ENCODE data around the gene ZNF610. TPM values are rescaled to one million over a fixed set of nuclear protein-coding genes. Genes with fewer than 3 reads are reported as not detected.
"Not testable (repeated sequence)": the region's sequence is repeated elsewhere in the genome, so short reads cannot be mapped to it uniquely, and the experiment has no call there.

ZNF610 gene
- total and polyA plus RNA-seq, 5 donors from 2014 or later: 0.37 to 3.6 (median 1.8) TPM; not detected in 1

- H3K4me3 ChIP-seq (ENCODE audit: low read depth, low read length): no peak overlapping the region
- peaks cover 74 to 97% of the 10 kb centered on the region in 2 experiments for H3K9me3 ChIP-seq (ENCODE audit: control insufficient read depth in 2 of 2, low read length in 2 of 2)
- Mint-ChIP-seq H3K4me1 (no peaks in the 10 kb centered on the region), H3K27ac (no peak overlapping the region), H3K27me3 (no peaks in the 10 kb centered on the region), H3K36me3 (peaks cover 71% of the 10 kb centered on the region), H3K9me3 (peaks cover 1 to 79% (median 39%) of the 10 kb centered on the region in 7 donors), H3K4me3 (peak overlapping the region in 1 of 4 donors; percentile 37)
- DNase-seq (peak in 1 of 3 donors; percentile 34), ATAC-seq (ENCODE audit: low read depth in 2 of 2) (no peak)
- H3K27ac ChIP-seq (ENCODE audit: insufficient read depth, low read length, poor library complexity, severe bottlenecking): no peak overlapping the region
- no peaks in the 10 kb centered on the region for H3K27me3 ChIP-seq (ENCODE audit: control insufficient read depth, insufficient read depth, low read length)
- H3K4me1 ChIP-seq (ENCODE audit: control insufficient read depth, insufficient read depth, low read length, poor library complexity, severe bottlenecking): no peaks in the 10 kb centered on the region
- peaks cover 77% of the 10 kb centered on the region for H3K36me3 ChIP-seq (ENCODE audit: control insufficient read depth, insufficient read depth, low read length)
Measured at GRCh38 chr19:52307275-52307674, 28.8 kb upstream of the ZNF610 start.

DNA sequence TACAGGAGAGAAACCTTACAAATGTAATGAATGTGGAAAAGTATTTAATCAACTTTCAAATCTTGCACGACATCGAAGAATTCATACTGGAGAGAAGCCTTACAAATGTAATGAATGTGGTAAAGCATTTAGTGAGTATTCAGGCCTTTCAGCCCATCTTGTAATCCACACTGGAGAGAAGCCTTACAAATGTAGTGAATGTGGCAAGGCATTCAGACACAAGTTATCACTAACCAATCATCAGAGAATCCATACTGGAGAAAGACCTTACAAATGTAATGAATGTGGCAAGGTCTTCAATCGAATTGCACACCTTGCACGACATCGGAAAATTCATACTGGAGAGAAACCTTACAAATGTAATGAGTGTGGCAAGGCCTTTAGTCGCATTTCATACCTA is 13.6 kb upstream of the ZNF610 start:
- peaks cover 0 to 93% (median 51%) of the 10 kb centered on the region in 7 donors for H3K9me3 Mint-ChIP-seq
- peaks cover 42% of the 10 kb centered on the region for H3K36me3 Mint-ChIP-seq
- no peaks in the 10 kb centered on the region for H3K4me1 Mint-ChIP-seq
- Histone ChIP-seq H3K4me3 (ENCODE audit: low read depth, low read length) (peak overlapping the region; percentile 21), H3K27ac (ENCODE audit: insufficient read depth, low read length, poor library complexity, severe bottlenecking) (no peak overlapping the region), H3K27me3 (ENCODE audit: control insufficient read depth, insufficient read depth, low read length) (no peaks in the 10 kb centered on the region), H3K9me3 (ENCODE audit: control insufficient read depth in 2 of 2, low read length in 2 of 2) (peaks cover 88 to 99% of the 10 kb centered on the region in 2 experiments), H3K4me1 (ENCODE audit: control insufficient read depth, insufficient read depth, low read length, poor library complexity, severe bottlenecking) (no peaks in the 10 kb centered on the region), H3K36me3 (ENCODE audit: control insufficient read depth, insufficient read depth, low read length) (peaks cover 56% of the 10 kb centered on the region)
- DNase-seq: no peak
- no peaks in the 10 kb centered on the region for H3K27me3 Mint-ChIP-seq
- H3K4me3 Mint-ChIP-seq: no peak overlapping the region
- no peak for ATAC-seq (ENCODE audit: low read depth in 2 of 2)
- H3K27ac Mint-ChIP-seq: no peak overlapping the region

- Mint-ChIP-seq H3K9me3 (peaks cover 0 to 69% (median 22%) of the 10 kb centered on the region in 7 donors), H3K4me1 (peaks cover 0 to 10% (median 5%) of the 10 kb centered on the region in 4 donors), H3K36me3 (no peaks in the 10 kb centered on the region), H3K27ac (no peak overlapping the region), H3K27me3 (no peaks in the 10 kb centered on the region), H3K4me3 (no peak overlapping the region)
- Histone ChIP-seq H3K4me1 (ENCODE audit: control insufficient read depth, insufficient read depth, low read length, poor library complexity, severe bottlenecking) (peaks cover 6% of the 10 kb centered on the region), H3K27me3 (ENCODE audit: control insufficient read depth, insufficient read depth, low read length) (no peaks in the 10 kb centered on the region), H3K4me3 (ENCODE audit: low read depth, low read length) (no peak overlapping the region), H3K36me3 (ENCODE audit: control insufficient read depth, insufficient read depth, low read length) (no peaks in the 10 kb centered on the region), H3K27ac (ENCODE audit: insufficient read depth, low read length, poor library complexity, severe bottlenecking) (no peak overlapping the region), H3K9me3 (ENCODE audit: control insufficient read depth in 2 of 2, low read length in 2 of 2) (peaks cover 54 to 81% of the 10 kb centered on the region in 2 experiments)
- DNase-seq (peak in 1 of 3 donors; percentile 23), ATAC-seq (ENCODE audit: low read depth in 2 of 2) (no peak)
Measured at GRCh38 chr19:52331757-52332156, 4.3 kb upstream of the ZNF610 start.

GRCh38 chr19:52335768-52336116 is 301 bp upstream of the ZNF610 start:
- Mint-ChIP-seq H3K36me3 (peaks cover 12% of the 10 kb centered on the region), H3K4me1 (peaks cover 0 to 16% (median 11%) of the 10 kb centered on the region in 4 donors), H3K27ac (peak overlapping the region; percentile 97 to 98 (median 97)), H3K4me3 (peak overlapping the region; percentile 91 to 99 (median 96)), H3K27me3 (no peaks in the 10 kb centered on the region), H3K9me3 (peaks cover 0 to 43% (median 13%) of the 10 kb centered on the region in 7 donors)
- no peaks in the 10 kb centered on the region for H3K27me3 ChIP-seq (ENCODE audit: control insufficient read depth, insufficient read depth, low read length)
- H3K27ac ChIP-seq (ENCODE audit: insufficient read depth, low read length, poor library complexity, severe bottlenecking): peak overlapping the region; percentile 69
- H3K4me1 ChIP-seq (ENCODE audit: control insufficient read depth, insufficient read depth, low read length, poor library complexity, severe bottlenecking): peaks cover 10% of the 10 kb centered on the region
- ATAC-seq (ENCODE audit: low read depth in 2 of 2) (peak in 1 of 2 donors; percentile 26), DNase-seq (no peak)
- peak overlapping the region; percentile 61 for H3K4me3 ChIP-seq (ENCODE audit: low read depth, low read length)
- H3K9me3 ChIP-seq (ENCODE audit: control insufficient read depth in 2 of 2, low read length in 2 of 2): peaks cover 34 to 41% of the 10 kb centered on the region in 2 experiments
- H3K36me3 ChIP-seq (ENCODE audit: control insufficient read depth, insufficient read depth, low read length): no peaks in the 10 kb centered on the region

DNA sequence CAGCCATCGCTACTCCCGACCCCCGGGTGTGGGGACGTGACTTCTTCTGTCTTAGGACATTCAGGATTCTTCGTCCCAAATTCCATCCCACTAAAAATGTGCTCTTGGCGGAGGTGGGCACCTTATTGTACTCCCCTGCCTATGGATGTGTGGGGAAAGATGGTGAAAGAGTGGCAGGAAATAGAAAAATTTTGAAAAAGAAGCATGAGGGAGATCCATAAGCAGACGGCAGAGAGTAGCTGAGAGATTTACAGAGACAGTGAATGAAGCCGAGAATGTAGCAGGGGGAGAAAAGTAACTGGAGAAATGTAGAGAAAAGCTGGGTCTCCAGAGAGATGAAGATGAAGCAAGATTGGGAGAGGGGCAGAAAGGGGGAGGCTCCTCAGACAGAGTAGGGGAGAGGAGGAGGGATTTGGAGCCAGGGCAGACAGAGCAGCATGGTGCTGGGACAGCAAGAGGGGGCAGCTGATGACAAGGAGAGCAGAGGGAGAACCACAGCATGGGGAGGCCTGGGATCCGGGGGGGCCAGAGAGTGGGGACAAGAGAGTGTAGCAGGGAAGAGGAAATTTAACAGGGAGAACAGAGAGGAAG is 843 bp downstream of the ZNF610 start:
- peaks cover 10% of the 10 kb centered on the region for H3K4me1 ChIP-seq (ENCODE audit: control insufficient read depth, insufficient read depth, low read length, poor library complexity, severe bottlenecking)
- H3K4me1 Mint-ChIP-seq: peaks cover 0 to 16% (median 11%) of the 10 kb centered on the region in 4 donors
- H3K36me3 ChIP-seq (ENCODE audit: control insufficient read depth, insufficient read depth, low read length): no peaks in the 10 kb centered on the region
- no peaks in the 10 kb centered on the region for H3K27me3 Mint-ChIP-seq
- peak overlapping the region; percentile 91 to 99 (median 96) for H3K4me3 Mint-ChIP-seq
- H3K9me3 ChIP-seq (ENCODE audit: control insufficient read depth in 2 of 2, low read length in 2 of 2): peaks cover 22 to 30% of the 10 kb centered on the region in 2 experiments
- H3K27ac Mint-ChIP-seq: peak overlapping the region; percentile 97 to 99 (median 98)
- H3K4me3 ChIP-seq (ENCODE audit: low read depth, low read length): peak overlapping the region; percentile 61
- no peaks in the 10 kb centered on the region for H3K27me3 ChIP-seq (ENCODE audit: control insufficient read depth, insufficient read depth, low read length)
- peaks cover 12% of the 10 kb centered on the region for H3K36me3 Mint-ChIP-seq
- H3K27ac ChIP-seq (ENCODE audit: insufficient read depth, low read length, poor library complexity, severe bottlenecking): peak overlapping the region; percentile 69
- ATAC-seq (ENCODE audit: low read depth in 2 of 2) (no peak), DNase-seq (peak in 1 of 3 donors; percentile 11)
- peaks cover 0 to 32% (median 7%) of the 10 kb centered on the region in 7 donors for H3K9me3 Mint-ChIP-seq

DNA sequence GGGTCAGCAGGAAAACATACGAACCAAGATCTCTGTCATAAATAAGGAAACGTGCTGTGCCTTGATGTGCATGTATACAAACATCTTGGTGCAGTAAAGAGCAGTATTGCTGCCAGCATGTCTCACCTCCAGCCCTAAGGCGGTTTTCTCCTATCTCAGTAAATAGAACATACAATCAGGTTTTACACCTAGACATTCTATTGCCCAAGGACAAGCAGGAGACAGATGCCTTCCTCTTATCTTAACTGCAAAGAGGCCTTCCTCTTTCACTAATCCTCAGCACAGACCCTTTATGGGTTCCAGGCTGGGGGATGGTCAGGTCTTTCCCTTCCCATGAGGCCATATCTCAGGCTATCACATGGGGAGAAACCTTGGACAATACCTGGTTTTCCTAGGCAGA is 3.0 kb downstream of the ZNF610 start:
- DNase-seq; H3K27me3 ChIP-seq (ENCODE audit: control insufficient read depth, insufficient read depth, low read length); H3K4me1 ChIP-seq (ENCODE audit: control insufficient read depth, insufficient read depth, low read length, poor library complexity, severe bottlenecking); H3K27me3 Mint-ChIP-seq; H3K36me3 ChIP-seq (ENCODE audit: control insufficient read depth, insufficient read depth, low read length); H3K4me3 ChIP-seq (ENCODE audit: low read depth, low read length); H3K27ac ChIP-seq (ENCODE audit: insufficient read depth, low read length, poor library complexity, severe bottlenecking); ATAC-seq (ENCODE audit: low read depth in 2 of 2); H3K9me3 ChIP-seq (ENCODE audit: control insufficient read depth in 2 of 2, low read length in 2 of 2); H3K27ac Mint-ChIP-seq: not testable (repeated sequence)
- peaks cover 4 to 20% (median 11%) of the 10 kb centered on the region in 4 donors for H3K4me1 Mint-ChIP-seq
- H3K9me3 Mint-ChIP-seq: peaks cover 0 to 17% (median 0%) of the 10 kb centered on the region in 7 donors
- peak overlapping the region in 2 of 4 donors; percentile 17 to 52 for H3K4me3 Mint-ChIP-seq
- peaks cover 12% of the 10 kb centered on the region for H3K36me3 Mint-ChIP-seq

GRCh38 chr19:52343548-52343947 is 7.5 kb downstream of the ZNF610 start:
- Mint-ChIP-seq H3K9me3 (peaks cover 0 to 18% (median 2%) of the 10 kb centered on the region in 7 donors), H3K36me3 (peaks cover 4% of the 10 kb centered on the region), H3K4me1 (peaks cover 0 to 4% (median 2%) of the 10 kb centered on the region in 4 donors), H3K27ac (no peak overlapping the region), H3K4me3 (no peak overlapping the region), H3K27me3 (no peaks in the 10 kb centered on the region)
- Histone ChIP-seq H3K27ac (ENCODE audit: insufficient read depth, low read length, poor library complexity, severe bottlenecking) (no peak overlapping the region), H3K36me3 (ENCODE audit: control insufficient read depth, insufficient read depth, low read length) (no peaks in the 10 kb centered on the region), H3K27me3 (ENCODE audit: control insufficient read depth, insufficient read depth, low read length) (no peaks in the 10 kb centered on the region), H3K9me3 (ENCODE audit: control insufficient read depth in 2 of 2, low read length in 2 of 2) (peaks cover 2 to 8% of the 10 kb centered on the region in 2 experiments), H3K4me3 (ENCODE audit: low read depth, low read length) (no peak overlapping the region), H3K4me1 (ENCODE audit: control insufficient read depth, insufficient read depth, low read length, poor library complexity, severe bottlenecking) (no peaks in the 10 kb centered on the region)
- ATAC-seq (ENCODE audit: low read depth in 2 of 2) (peak; percentile 34 to 62), DNase-seq (peak; percentile 4 to 58 (median 40))

GRCh38 chr19:52345162-52345561 is 9.1 kb downstream of the ZNF610 start:
- ATAC-seq (ENCODE audit: low read depth in 2 of 2) (no peak), DNase-seq (no peak)
- Histone ChIP-seq H3K4me3 (ENCODE audit: low read depth, low read length) (no peak overlapping the region), H3K9me3 (ENCODE audit: control insufficient read depth in 2 of 2, low read length in 2 of 2) (peaks cover 5 to 13% of the 10 kb centered on the region in 2 experiments), H3K36me3 (ENCODE audit: control insufficient read depth, insufficient read depth, low read length) (no peaks in the 10 kb centered on the region), H3K27ac (ENCODE audit: insufficient read depth, low read length, poor library complexity, severe bottlenecking) (no peak overlapping the region), H3K4me1 (ENCODE audit: control insufficient read depth, insufficient read depth, low read length, poor library complexity, severe bottlenecking) (no peaks in the 10 kb centered on the region), H3K27me3 (ENCODE audit: control insufficient read depth, insufficient read depth, low read length) (no peaks in the 10 kb centered on the region)
- peaks cover 7% of the 10 kb centered on the region for H3K36me3 Mint-ChIP-seq
- no peaks in the 10 kb centered on the region for H3K27me3 Mint-ChIP-seq
- no peak overlapping the region for H3K4me3 Mint-ChIP-seq
- peaks cover 0 to 4% (median 2%) of the 10 kb centered on the region in 4 donors for H3K4me1 Mint-ChIP-seq
- no peak overlapping the region for H3K27ac Mint-ChIP-seq
- H3K9me3 Mint-ChIP-seq: peaks cover 0 to 18% (median 5%) of the 10 kb centered on the region in 7 donors

Measured in CD4-positive, CD25-positive, alpha-beta regulatory T cell (primary cell).